Measurements from ENCODE around the gene SDHB. TPM values are rescaled to one million over a fixed set of nuclear protein-coding genes. Genes with fewer than 3 reads are reported as not detected.

SDHB gene
- total RNA-seq, 2 donors from 2014 or later, result 93.0 to 113 TPM

GRCh38 chr1:17045150-17045549, 8.7 kb downstream of the SDHB start:
- Histone ChIP-seq H3K4me3 (no peak overlapping the region), H3K9me3 (no peaks in the 10 kb centered on the region), H3K4me1 (replicated peaks) (no peaks in the 10 kb centered on the region), H3K27me3 (replicated peaks; ENCODE audit: insufficient read depth) (no peaks in the 10 kb centered on the region), H3K36me3 (peaks cover 0 to 3% of the 10 kb centered on the region in 2 donors), H3K27ac (no peak overlapping the region)
- 68% methylated on average over 5 of the region's 5 CpGs for WGBS
- intact Hi-C loops (cut with DNase I), result no loop called here
- DNase-seq (ENCODE audit: low spot score), result no peak
- no peak for TF ChIP-seq POLR2AphosphoS5 (IDR thresholded peaks at IDR 0.05)
- TF ChIP-seq CTCF (IDR thresholded peaks at IDR 0.05), result no peak
- TF ChIP-seq POLR2A (IDR thresholded peaks at IDR 0.05), result no peak

- Histone ChIP-seq H3K4me3 (no peak overlapping the region), H3K36me3 (peaks cover 0 to 3% of the 10 kb centered on the region in 2 donors), H3K4me1 (replicated peaks) (no peaks in the 10 kb centered on the region), H3K27ac (no peak overlapping the region), H3K27me3 (replicated peaks; ENCODE audit: insufficient read depth) (no peaks in the 10 kb centered on the region), H3K9me3 (no peaks in the 10 kb centered on the region)
- intact Hi-C loops (cut with DNase I), result no loop called here
- no peak for DNase-seq (ENCODE audit: low spot score)
- 75% methylated on average over 5 of the region's 5 CpGs for WGBS
- TF ChIP-seq POLR2AphosphoS5 (IDR thresholded peaks at IDR 0.05) (no peak), POLR2A (IDR thresholded peaks at IDR 0.05) (no peak), CTCF (IDR thresholded peaks at IDR 0.05) (no peak)
Observed at GRCh38 chr1:17043676-17044075, 10.2 kb downstream of the SDHB start.

- Histone ChIP-seq H3K36me3 (peaks cover 0 to 3% of the 10 kb centered on the region in 2 donors), H3K4me1 (replicated peaks) (no peaks in the 10 kb centered on the region), H3K27me3 (replicated peaks; ENCODE audit: insufficient read depth) (no peaks in the 10 kb centered on the region), H3K9me3 (no peaks in the 10 kb centered on the region), H3K4me3 (no peak overlapping the region), H3K27ac (no peak overlapping the region)
- no peak for DNase-seq (ENCODE audit: low spot score)
- intact Hi-C loops (cut with DNase I), result no loop called here
- 84% methylated on average over 1 of the region's 1 CpG for WGBS
- TF ChIP-seq POLR2AphosphoS5 (IDR thresholded peaks at IDR 0.05) (no peak), CTCF (IDR thresholded peaks at IDR 0.05) (no peak), POLR2A (IDR thresholded peaks at IDR 0.05) (no peak)
Observed at GRCh38 chr1:17040135-17040534, 13.7 kb downstream of the SDHB start.

DNA sequence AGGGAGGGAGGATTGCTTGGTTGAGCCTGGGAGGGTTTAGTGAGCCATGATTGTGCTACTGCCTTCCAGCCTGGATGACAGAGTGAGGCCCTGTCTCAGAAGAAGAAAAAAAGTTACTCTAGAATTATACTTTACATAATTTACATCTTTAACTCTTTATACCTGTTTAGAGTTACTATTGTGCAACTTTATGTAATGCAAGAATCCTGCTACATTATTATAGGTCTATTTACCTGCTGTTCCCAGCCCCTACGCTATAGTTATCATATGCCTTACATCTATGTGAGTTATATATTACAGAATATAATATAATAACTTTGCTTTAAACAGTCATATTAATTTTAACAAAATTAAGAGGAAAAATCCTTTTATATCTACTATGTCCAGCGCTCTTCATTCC, 14.3 kb downstream of the SDHB start:
- Histone ChIP-seq H3K4me3 (no peak overlapping the region), H3K27me3 (replicated peaks; ENCODE audit: insufficient read depth) (no peaks in the 10 kb centered on the region), H3K9me3 (no peaks in the 10 kb centered on the region), H3K27ac (no peak overlapping the region), H3K36me3 (peaks cover 0 to 3% of the 10 kb centered on the region in 2 donors), H3K4me1 (replicated peaks) (no peaks in the 10 kb centered on the region)
- TF ChIP-seq POLR2AphosphoS5 (IDR thresholded peaks at IDR 0.05) (no peak), POLR2A (IDR thresholded peaks at IDR 0.05) (no peak), CTCF (IDR thresholded peaks at IDR 0.05) (no peak)
- WGBS, result 96% methylated on average over 2 of the region's 2 CpGs
- DNase-seq (ENCODE audit: low spot score), result no peak
- intact Hi-C loops (cut with DNase I), result no loop called here

DNA sequence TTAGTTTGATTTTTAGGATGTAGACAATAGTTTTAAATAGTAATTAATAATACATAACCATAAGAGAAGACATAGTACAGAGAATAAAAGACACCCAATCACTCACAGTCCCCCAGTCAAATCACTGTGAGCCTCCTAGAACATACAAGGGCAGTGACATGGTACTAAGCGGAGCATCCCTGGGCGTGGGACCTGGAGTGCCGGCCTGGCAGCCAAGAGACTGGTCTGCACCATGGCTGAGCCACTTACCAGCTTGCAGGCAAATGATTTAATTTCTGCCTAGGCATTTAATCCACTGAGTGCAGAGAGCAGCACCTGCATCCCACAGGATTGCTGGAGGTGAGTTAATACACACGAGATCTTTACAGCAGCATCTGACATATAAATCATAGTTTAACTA, 20.4 kb downstream of the SDHB start:
- Histone ChIP-seq H3K9me3 (no peaks in the 10 kb centered on the region), H3K4me1 (replicated peaks) (no peaks in the 10 kb centered on the region), H3K36me3 (peaks cover 0 to 4% of the 10 kb centered on the region in 2 donors), H3K27ac (no peak overlapping the region), H3K4me3 (no peak overlapping the region), H3K27me3 (replicated peaks; ENCODE audit: insufficient read depth) (no peaks in the 10 kb centered on the region)
- 84% methylated on average over 4 of the region's 4 CpGs for WGBS
- TF ChIP-seq POLR2AphosphoS5 (IDR thresholded peaks at IDR 0.05) (no peak), POLR2A (IDR thresholded peaks at IDR 0.05) (no peak), CTCF (IDR thresholded peaks at IDR 0.05) (no peak)
- intact Hi-C loops (cut with DNase I), result no loop called here
- no peak for DNase-seq (ENCODE audit: low spot score)

Measured in prostate gland (tissue), 2 donors.